Hepatocyte (in vitro differentiated cells): ENCODE results near the gene TMEM168.

Source experiments
- CTCF ChIP-seq: fragments of 200-600 bp; sonication (generic); IDR thresholded peaks from 2 replicates; pipeline ENCODE4 v1.5.1; 2016; ENCODE audit warnings: antibody characterized with exemption, mild to moderate bottlenecking; ENCODE audit not compliant: poor library complexity
- EZH2 ChIP-seq: fragments of 200-600 bp; sonication (generic); IDR thresholded peaks from 2 replicates; pipeline ENCODE4 v1.6.1; 2016; ENCODE audit warnings: antibody characterized with exemption, mild to moderate bottlenecking, borderline replicate concordance
- EZH2phosphoT487 ChIP-seq: fragments of 200-600 bp; sonication (generic); IDR thresholded peaks from one replicate; pipeline ENCODE4 v1.6.1; 2018; ENCODE audit warnings: antibody characterized with exemption, mild to moderate bottlenecking, low read depth, moderate library complexity; ENCODE audit not compliant: unreplicated experiment, severe bottlenecking

GRCh38 chr7:112753298-112753697, 36.9 kb downstream of the TMEM168 start:
- no peak for TF ChIP-seq CTCF
- TF ChIP-seq EZH2 = no peak
- no peak for TF ChIP-seq EZH2phosphoT487
